Measurements from ENCODE around the gene CACNG4. TPM values are rescaled to one million over a fixed set of nuclear protein-coding genes. Genes with fewer than 3 reads are reported as not detected.

Gene CACNG4
- total RNA-seq, 1 donor, result not detected

GRCh38 chr17:67044940-67045339 lies 80.4 kb downstream of the CACNG4 start:
- Histone ChIP-seq H3K79me2 (ENCODE audit: insufficient read depth, low read length) (no peaks in the 10 kb centered on the region), H3K9me3 (ENCODE audit: low read depth, low read length) (peaks cover 5% of the 10 kb centered on the region), H3K27ac (ENCODE audit: low read depth, low read length) (no peak overlapping the region), H2AFZ (ENCODE audit: low read length) (no peak overlapping the region), H4K20me1 (ENCODE audit: insufficient read depth, low read length) (no peaks in the 10 kb centered on the region), H3K4me1 (ENCODE audit: insufficient read depth, low read length) (no peaks in the 10 kb centered on the region), H3K36me3 (ENCODE audit: insufficient read depth, low read length) (no peaks in the 10 kb centered on the region), H3K4me3 (ENCODE audit: insufficient read depth, low read length) (no peak overlapping the region), H3K4me2 (ENCODE audit: insufficient read depth, low read length) (no peak overlapping the region), H3K27me3 (ENCODE audit: insufficient read depth, low read length) (peaks cover 13% of the 10 kb centered on the region)
- DNase-seq (ENCODE audit: insufficient read length, low spot score, missing footprints), result no peak
- TF ChIP-seq, protein P1, sequence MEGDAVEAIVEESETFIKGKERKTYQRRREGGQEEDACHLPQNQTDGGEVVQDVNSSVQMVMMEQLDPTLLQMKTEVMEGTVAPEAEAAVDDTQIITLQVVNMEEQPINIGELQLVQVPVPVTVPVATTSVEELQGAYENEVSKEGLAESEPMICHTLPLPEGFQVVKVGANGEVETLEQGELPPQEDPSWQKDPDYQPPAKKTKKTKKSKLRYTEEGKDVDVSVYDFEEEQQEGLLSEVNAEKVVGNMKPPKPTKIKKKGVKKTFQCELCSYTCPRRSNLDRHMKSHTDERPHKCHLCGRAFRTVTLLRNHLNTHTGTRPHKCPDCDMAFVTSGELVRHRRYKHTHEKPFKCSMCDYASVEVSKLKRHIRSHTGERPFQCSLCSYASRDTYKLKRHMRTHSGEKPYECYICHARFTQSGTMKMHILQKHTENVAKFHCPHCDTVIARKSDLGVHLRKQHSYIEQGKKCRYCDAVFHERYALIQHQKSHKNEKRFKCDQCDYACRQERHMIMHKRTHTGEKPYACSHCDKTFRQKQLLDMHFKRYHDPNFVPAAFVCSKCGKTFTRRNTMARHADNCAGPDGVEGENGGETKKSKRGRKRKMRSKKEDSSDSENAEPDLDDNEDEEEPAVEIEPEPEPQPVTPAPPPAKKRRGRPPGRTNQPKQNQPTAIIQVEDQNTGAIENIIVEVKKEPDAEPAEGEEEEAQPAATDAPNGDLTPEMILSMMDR (IDR thresholded peaks at IDR 0.05; ENCODE audit: extremely low read depth, low read depth, low read length), result no peak

- DNase-seq (ENCODE audit: insufficient read length, low spot score, missing footprints), result peak; percentile 35
- no peaks in the 10 kb centered on the region for H3K4me1 ChIP-seq (ENCODE audit: insufficient read depth, low read length)
- H3K36me3 ChIP-seq (ENCODE audit: insufficient read depth, low read length), result no peaks in the 10 kb centered on the region
- no peak overlapping the region for H3K4me3 ChIP-seq (ENCODE audit: insufficient read depth, low read length)
- no peak overlapping the region for H3K4me2 ChIP-seq (ENCODE audit: insufficient read depth, low read length)
- no peaks in the 10 kb centered on the region for H4K20me1 ChIP-seq (ENCODE audit: insufficient read depth, low read length)
- TF ChIP-seq, protein P1 (IDR thresholded peaks at IDR 0.05; ENCODE audit: extremely low read depth, low read depth, low read length), result no peak
- no peak overlapping the region for H3K27ac ChIP-seq (ENCODE audit: low read depth, low read length)
- no peak overlapping the region for H2AFZ ChIP-seq (ENCODE audit: low read length)
- H3K79me2 ChIP-seq (ENCODE audit: insufficient read depth, low read length), result no peaks in the 10 kb centered on the region
- H3K9me3 ChIP-seq (ENCODE audit: low read depth, low read length), result peaks cover 5% of the 10 kb centered on the region
- H3K27me3 ChIP-seq (ENCODE audit: insufficient read depth, low read length), result peaks cover 13% of the 10 kb centered on the region
These were observed 81.9 kb downstream of the CACNG4 start for GRCh38 chr17:67046398-67046797.

DNA sequence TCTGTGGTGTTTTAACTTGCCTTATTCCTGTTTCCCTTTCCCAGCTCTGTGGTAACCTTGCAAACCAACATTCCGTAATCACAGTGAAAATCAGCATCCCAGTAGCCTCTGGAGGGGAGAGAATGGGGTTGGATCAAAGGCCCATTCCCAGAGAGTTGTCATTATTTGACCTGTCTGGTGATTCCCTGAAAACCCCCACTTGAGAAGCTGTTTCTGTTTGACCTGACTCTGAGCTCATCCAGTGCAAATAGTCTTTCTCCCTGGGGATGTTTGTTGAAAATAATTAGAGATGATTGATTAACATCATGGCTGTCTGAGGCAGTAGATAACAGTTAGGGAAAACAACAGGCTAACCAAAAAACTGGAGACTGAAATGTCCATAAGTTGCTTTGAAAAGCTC lies 82.9 kb downstream of the CACNG4 start:
- no peak overlapping the region for H2AFZ ChIP-seq (ENCODE audit: low read length)
- no peaks in the 10 kb centered on the region for H3K4me1 ChIP-seq (ENCODE audit: insufficient read depth, low read length)
- peak; percentile 50 for DNase-seq (ENCODE audit: insufficient read length, low spot score, missing footprints)
- H3K4me3 ChIP-seq (ENCODE audit: insufficient read depth, low read length), result no peak overlapping the region
- no peaks in the 10 kb centered on the region for H3K36me3 ChIP-seq (ENCODE audit: insufficient read depth, low read length)
- H4K20me1 ChIP-seq (ENCODE audit: insufficient read depth, low read length), result no peaks in the 10 kb centered on the region
- H3K27me3 ChIP-seq (ENCODE audit: insufficient read depth, low read length), result peaks cover 12% of the 10 kb centered on the region
- H3K79me2 ChIP-seq (ENCODE audit: insufficient read depth, low read length), result no peaks in the 10 kb centered on the region
- TF ChIP-seq, protein P1 (IDR thresholded peaks at IDR 0.05; ENCODE audit: extremely low read depth, low read depth, low read length), result no peak
- no peak overlapping the region for H3K27ac ChIP-seq (ENCODE audit: low read depth, low read length)
- H3K9me3 ChIP-seq (ENCODE audit: low read depth, low read length), result peaks cover 5% of the 10 kb centered on the region
- H3K4me2 ChIP-seq (ENCODE audit: insufficient read depth, low read length), result no peak overlapping the region

- Histone ChIP-seq H3K4me1 (ENCODE audit: insufficient read depth, low read length) (no peaks in the 10 kb centered on the region), H2AFZ (ENCODE audit: low read length) (no peak overlapping the region), H3K4me3 (ENCODE audit: insufficient read depth, low read length) (no peak overlapping the region), H3K9me3 (ENCODE audit: low read depth, low read length) (peaks cover 5% of the 10 kb centered on the region), H4K20me1 (ENCODE audit: insufficient read depth, low read length) (no peaks in the 10 kb centered on the region), H3K79me2 (ENCODE audit: insufficient read depth, low read length) (no peaks in the 10 kb centered on the region), H3K4me2 (ENCODE audit: insufficient read depth, low read length) (no peak overlapping the region), H3K27me3 (ENCODE audit: insufficient read depth, low read length) (no peaks in the 10 kb centered on the region), H3K36me3 (ENCODE audit: insufficient read depth, low read length) (no peaks in the 10 kb centered on the region), H3K27ac (ENCODE audit: low read depth, low read length) (no peak overlapping the region)
- TF ChIP-seq, protein P1 (IDR thresholded peaks at IDR 0.05; ENCODE audit: extremely low read depth, low read depth, low read length), result no peak
- DNase-seq (ENCODE audit: insufficient read length, low spot score, missing footprints), result no peak
These were observed 84.7 kb downstream of the CACNG4 start for GRCh38 chr17:67049025-67049739.
